T-helper 9 cell (primary cell): ENCODE measurements around the gene SLC25A1.

Experiments
- DNase-seq: peaks from one replicate; pipeline ENCODE4 v3.0.0-alpha.2; 2020

Gene SLC25A1

DNA sequence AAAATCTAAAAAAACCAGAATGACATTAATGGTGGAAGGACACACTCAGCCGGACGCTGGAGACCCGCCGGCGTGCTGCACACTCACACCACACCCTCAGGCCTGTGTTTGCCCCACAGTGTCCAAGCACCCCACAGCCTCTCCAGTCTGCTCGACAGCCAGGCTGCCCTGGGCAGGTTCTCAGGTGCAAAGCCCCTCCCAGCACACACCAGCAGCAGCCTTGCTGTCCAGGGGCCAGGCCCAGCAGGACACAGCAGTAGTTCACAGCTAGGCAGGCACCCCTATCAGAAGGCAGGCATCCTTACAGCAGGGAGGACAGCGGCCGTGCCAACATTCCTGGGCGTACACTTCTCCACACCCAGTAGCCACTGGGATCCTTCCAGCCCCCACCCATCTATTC, 1.7 kb upstream of the SLC25A1 start:
- DNase-seq = no peak

DNA sequence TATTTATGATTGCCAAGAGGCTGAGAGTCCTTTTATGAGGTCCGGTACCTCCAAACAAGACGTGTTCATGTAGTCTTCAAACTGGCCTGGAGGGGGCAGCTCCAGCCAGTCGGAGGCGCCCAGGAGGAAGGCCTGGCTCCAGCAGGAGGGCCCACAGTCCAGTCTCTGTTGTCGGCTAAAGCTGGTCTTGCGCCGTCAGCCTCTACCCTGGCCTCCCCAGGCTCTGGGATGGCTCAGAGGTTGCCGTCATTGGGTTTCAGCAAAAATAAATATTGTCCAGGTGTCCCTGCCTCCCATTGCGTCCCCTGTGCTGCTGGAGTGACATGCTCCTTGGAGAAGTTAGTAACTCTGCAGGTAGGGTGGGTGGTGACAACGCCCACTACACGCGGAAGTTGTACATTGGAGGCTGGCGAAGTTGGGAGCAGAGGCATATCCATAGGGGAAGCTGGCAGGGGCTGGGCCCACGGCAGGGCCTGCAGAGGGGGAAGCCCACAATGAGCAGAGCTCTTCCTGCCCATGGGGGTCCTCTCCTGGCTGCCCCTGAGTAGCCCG, 1.0 kb upstream of the SLC25A1 start:
- DNase-seq = no peak

GRCh38 chr22:19178065-19178656, 375 bp downstream of the SLC25A1 start:
- DNase-seq = peak; percentile 48

DNA sequence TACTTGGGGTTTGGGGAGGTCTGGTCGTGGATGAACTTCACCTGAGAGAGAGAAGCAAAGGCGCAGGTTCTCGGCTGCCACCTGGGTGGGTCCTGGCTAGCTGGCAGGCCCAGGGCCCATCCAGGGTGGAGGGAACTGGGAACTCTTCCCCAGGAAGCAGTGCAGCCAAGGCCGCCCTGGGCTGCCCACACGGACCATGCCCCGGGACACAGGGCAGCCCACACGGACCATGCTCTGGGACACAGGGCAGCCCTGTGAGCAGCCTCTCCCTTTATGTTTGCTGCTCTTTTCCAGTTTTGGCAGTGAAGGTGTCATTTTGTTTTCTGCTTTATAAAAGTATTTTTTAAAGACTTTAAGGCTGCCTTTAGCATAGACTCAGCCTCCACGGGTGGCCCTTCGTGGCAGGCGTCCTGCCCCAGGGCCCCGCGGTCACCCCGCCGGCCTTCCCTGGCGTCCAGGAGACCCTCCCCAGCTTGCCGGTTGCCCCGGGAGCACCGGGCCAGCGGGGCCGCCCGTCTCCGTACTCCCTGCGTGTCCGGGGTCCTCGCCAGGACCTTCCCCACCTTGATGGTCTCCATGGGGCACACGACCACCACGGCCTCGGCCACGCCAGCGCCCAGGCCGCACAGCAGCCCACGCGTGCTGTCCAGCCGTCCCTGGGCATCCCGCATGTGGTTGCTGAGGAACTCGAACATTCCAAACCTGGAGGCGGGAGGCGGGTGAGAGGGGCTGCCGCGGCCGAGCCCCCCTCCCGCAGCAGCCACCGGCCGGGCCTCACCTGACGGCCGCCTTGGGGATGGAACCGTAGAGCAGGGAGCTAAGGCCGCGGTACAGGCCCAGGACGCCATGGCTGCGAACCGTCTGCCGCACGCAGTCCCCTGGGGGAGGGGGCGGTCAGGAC, 1.1 kb downstream of the SLC25A1 start:
- DNase-seq = no peak

- DNase-seq = no peak
Observed at GRCh38 chr22:19176732-19177131, 1.8 kb downstream of the SLC25A1 start.

- DNase-seq = no peak
Observed at GRCh38 chr22:19176175-19176643, 2.3 kb downstream of the SLC25A1 start.

- DNase-seq = no peak
Observed at GRCh38 chr22:19175602-19176174, 2.8 kb downstream of the SLC25A1 start.

DNA sequence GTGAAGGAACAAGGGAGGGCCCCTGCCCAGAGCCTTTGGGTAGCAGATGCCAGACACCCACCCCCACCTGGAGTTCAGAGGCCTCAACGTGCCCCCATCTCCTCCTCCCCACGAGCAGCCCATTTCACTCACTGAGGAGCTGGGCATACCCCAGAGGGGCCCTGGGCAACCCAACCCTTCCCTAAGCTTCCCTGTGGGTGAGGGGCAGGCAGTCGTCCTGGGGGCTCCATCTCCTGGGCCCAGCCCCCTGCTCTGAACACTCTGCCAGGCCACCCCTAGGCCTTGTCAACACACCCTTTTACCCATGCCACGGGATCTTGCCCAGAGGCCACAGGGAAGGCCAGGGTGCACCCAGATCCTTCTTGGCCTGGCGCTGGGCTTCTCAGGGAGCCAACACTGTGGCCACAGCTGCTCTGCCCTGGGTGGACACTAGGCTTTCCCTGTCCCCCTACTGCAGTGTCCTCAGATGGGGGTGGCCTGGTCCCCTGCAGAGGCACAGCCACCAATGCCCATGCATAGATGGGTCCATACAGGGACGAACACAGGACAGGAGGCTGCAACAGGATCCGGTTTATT, 3.4 kb downstream of the SLC25A1 start:
- no peak for DNase-seq

GRCh38 chr22:19174106-19175025, 4.2 kb downstream of the SLC25A1 start:
- DNase-seq = no peak

DNA sequence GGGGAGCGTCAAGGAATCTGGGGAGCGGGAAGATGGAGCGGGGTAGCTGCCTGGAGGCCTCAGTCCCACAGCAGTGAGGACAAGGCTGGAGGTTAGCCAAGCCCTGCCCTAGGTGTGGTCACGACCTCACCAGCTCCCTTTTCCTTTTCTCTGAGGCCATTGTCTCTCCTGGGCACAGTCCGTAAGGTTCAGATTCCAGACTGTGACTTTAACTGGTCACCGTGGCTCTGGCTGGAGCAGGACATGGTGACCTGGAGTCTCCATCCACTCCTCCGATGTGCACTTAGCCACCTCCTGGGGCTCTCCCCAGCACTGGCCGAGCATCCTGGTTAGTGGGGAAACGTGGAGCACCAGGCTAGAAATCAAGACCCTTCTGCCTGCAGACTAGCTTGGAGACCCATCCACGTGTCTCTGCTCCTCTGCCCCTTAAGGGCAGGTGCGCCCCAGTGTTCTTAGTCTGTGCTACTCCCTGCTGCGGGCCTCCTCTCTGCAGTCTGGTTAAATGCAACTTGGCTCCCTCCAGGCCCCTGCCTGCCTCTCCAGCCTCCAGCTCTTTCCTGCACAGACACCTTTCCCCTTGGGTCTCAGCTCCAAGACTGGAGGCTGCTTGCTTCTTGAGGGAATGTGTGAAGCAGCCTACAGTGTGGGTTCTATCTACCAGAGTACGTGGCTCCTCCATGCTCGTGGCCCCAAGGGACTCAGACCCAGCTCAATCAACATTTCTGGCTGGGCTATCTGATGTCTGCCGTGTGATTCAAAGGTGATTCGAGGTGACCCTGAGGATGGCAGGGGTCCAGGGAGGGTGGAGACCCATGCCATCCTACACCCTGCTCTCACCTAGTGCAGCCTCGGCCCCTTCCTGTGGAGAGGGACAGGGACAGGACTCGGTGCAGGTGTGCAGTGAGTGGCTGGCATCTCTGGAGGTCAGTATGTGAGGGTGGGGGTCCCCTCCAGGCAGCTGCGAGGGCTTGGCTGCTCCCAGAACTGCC, 5.2 kb downstream of the SLC25A1 start:
- DNase-seq = no peak

- DNase-seq = no peak
Observed at GRCh38 chr22:19172213-19173046, 6.1 kb downstream of the SLC25A1 start.

GRCh38 chr22:19169947-19170318, 8.6 kb downstream of the SLC25A1 start:
- no peak for DNase-seq

GRCh38 chr22:19169002-19169946, 9.3 kb downstream of the SLC25A1 start:
- no peak for DNase-seq

DNA sequence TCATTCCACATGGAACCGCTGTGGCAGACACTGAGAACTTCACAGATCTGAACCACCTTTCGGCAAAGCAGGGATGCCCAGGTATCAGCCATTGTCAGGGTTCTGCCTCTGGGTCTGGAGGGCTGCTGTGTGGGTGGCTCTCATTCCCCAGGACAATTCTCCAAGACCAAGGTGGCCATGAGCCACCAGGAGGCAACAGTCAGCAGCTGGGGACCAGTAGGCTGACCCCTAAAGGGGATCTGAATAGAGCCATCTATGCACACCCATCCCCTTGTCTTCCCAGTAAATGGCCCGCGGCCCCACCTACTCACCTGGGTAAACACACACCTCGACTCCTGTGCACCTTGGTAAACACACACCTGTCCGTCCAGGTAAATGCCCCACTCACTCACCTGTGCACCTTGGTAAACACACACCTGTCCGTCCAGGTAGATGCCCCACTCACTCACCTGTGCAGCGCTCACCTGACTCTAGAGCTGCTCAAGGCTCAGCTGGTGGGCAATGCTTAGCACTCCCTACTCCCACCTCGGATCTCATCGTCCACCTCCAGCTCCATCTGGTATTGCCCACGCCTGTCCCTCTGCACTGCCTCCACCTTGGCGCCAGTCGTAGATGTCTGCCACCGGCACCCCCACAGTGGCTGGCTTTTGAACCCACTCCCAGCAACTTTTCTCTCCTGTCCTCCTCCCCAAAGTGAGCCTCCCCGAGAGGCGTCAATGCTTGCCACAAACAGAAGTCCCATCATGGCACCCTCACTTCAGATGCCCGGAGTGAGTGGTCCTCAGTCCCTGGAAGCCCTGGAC, 10.2 kb downstream of the SLC25A1 start:
- no peak for DNase-seq

- no peak for DNase-seq
Observed at GRCh38 chr22:19167106-19167869, 11.2 kb downstream of the SLC25A1 start.

GRCh38 chr22:19166421-19166820, 12.1 kb downstream of the SLC25A1 start:
- DNase-seq = no peak

GRCh38 chr22:19164425-19164824, 14.1 kb downstream of the SLC25A1 start:
- DNase-seq = no peak
